ENCODE measurements around the gene TAF15.

Gene TAF15

GRCh38 chr17:35892091-35893035 is 83.1 kb downstream of the TAF15 start:
- TF ChIP-seq POLR2AphosphoS5 (IDR thresholded peaks at IDR 0.05; ENCODE audit: borderline replicate concordance, low read depth, low read length), result no peak
- no peak for TF ChIP-seq EZH2 (IDR thresholded peaks at IDR 0.05)
- no peak for TF ChIP-seq FOXP2 (optimal IDR thresholded peaks at IDR 0.05; ENCODE audit: control extremely low read depth, extremely low read length, insufficient read depth)
- Histone ChIP-seq H3K4me3 (no peak overlapping the region), H3K9ac (ENCODE audit: insufficient read length) (no peak overlapping the region), H3K9me3 (ENCODE audit: low read depth, low read length) (no peaks in the 10 kb centered on the region), H3K27ac (no peak overlapping the region; the same call in 1 of the 2 replicates), H3K36me3 (ENCODE audit: insufficient read depth, low read length) (no peaks in the 10 kb centered on the region)
- DNase-seq (ENCODE audit: low read depth, low spot score), result no peak

DNA sequence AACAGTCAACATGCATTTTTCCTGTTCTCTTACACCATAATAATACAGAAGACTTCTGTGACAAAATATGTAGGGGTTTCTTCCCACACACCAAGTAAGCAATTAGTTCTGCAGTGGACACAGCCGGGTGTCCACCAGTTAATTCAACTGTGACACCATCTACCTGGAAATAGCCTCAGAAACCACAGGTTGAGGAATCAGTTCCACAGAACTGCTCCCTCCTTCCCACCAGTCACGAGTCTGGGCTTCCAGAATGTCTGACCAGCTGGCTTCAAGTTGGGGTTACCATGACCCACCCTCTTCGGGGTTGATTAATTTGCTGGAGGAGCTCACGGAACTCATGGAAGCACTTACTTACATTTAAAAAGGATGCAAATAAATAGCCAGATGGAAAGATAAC is 84.5 kb downstream of the TAF15 start:
- Histone ChIP-seq H3K4me3 (no peak overlapping the region), H3K36me3 (ENCODE audit: insufficient read depth, low read length) (no peaks in the 10 kb centered on the region), H3K9ac (ENCODE audit: insufficient read length) (no peak overlapping the region), H3K9me3 (ENCODE audit: low read depth, low read length) (no peaks in the 10 kb centered on the region), H3K27ac (no peak overlapping the region)
- no peak for TF ChIP-seq FOXP2 (optimal IDR thresholded peaks at IDR 0.05; ENCODE audit: control extremely low read depth, extremely low read length, insufficient read depth)
- no peak for TF ChIP-seq EZH2 (IDR thresholded peaks at IDR 0.05)
- no peak for TF ChIP-seq POLR2AphosphoS5 (IDR thresholded peaks at IDR 0.05; ENCODE audit: borderline replicate concordance, low read depth, low read length)
- DNase-seq (ENCODE audit: low read depth, low spot score), result no peak

DNA sequence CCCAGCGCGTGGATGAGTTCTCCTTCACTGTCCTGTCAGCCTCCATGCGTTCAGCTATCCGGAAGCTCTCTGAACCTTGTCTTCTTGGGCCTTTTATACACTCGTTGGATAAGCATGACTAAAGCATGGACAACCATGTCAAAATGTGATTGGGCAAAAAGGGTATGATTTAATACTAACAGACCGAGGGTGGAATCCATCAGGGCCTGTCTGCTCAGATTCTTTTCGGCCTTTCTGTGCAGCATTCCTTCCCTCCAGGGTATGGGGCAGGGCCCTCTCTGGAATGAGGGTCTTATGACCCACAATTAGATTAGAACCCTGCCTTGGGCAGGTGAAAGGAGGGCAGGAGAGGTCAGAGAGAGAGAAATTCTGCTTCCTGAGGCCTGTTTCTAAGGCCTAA is 84.9 kb downstream of the TAF15 start:
- Histone ChIP-seq H3K4me3 (no peak overlapping the region), H3K27ac (no peak overlapping the region), H3K36me3 (ENCODE audit: insufficient read depth, low read length) (no peaks in the 10 kb centered on the region), H3K9me3 (ENCODE audit: low read depth, low read length) (no peaks in the 10 kb centered on the region), H3K9ac (ENCODE audit: insufficient read length) (no peak overlapping the region)
- TF ChIP-seq FOXP2 (optimal IDR thresholded peaks at IDR 0.05; ENCODE audit: control extremely low read depth, extremely low read length, insufficient read depth), result no peak
- TF ChIP-seq EZH2 (IDR thresholded peaks at IDR 0.05), result no peak
- TF ChIP-seq POLR2AphosphoS5 (IDR thresholded peaks at IDR 0.05; ENCODE audit: borderline replicate concordance, low read depth, low read length), result no peak
- DNase-seq (ENCODE audit: low read depth, low spot score), result no peak

DNA sequence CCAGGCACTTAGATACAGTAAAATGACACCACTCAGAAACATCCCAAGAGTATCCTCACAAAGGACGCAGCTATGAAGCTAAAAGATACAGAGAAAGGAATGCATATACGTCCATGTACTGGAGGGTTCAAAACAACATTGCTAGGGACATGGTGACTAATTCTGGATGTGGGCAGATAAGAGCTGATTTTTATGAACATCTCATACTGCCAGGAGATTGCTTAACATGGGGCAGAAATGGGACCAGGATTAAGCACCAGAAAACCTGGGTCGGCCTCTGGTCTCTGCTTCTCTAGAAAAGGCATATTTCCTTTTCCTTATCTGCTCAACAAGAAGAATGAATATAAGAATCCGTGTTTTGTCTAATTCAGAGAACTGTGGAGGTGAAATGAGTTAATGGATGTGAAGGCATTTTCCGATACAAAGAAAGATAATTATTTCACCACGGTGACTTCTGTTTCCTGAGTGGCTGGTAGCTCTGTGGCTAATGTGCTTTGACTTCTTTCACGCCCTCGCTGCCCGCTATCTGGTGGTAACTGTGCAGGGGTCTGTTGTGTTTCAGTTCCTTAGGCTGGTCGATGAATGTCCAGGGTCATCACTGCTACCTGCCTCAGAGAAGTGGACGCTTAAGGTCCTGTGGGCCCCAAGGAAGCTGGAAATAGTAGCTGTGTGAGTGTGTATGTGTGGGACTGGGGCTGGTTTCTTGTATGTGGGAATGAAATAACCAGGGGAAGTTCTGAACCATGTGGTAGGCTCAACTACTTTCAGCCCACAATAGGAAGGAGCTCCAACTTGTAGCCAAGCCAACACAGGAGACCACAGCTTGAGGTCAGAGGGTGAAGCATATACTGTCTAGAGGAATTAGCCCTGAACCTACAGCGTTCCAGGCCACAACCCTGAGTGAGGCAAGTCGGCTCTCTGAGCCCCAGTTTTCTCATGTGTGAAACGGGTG is 86.6 kb downstream of the TAF15 start:
- no peak overlapping the region for H3K4me3 ChIP-seq
- no peak overlapping the region for H3K9ac ChIP-seq (ENCODE audit: insufficient read length)
- TF ChIP-seq EZH2 (IDR thresholded peaks at IDR 0.05) (no peak), FOXP2 (optimal IDR thresholded peaks at IDR 0.05; ENCODE audit: control extremely low read depth, extremely low read length, insufficient read depth) (no peak), POLR2AphosphoS5 (IDR thresholded peaks at IDR 0.05; ENCODE audit: borderline replicate concordance, low read depth, low read length) (no peak)
- no peak overlapping the region for H3K27ac ChIP-seq
- no peaks in the 10 kb centered on the region for H3K36me3 ChIP-seq (ENCODE audit: insufficient read depth, low read length)
- DNase-seq (ENCODE audit: low read depth, low spot score), result no peak
- H3K9me3 ChIP-seq (ENCODE audit: low read depth, low read length), result no peaks in the 10 kb centered on the region
